ENCODE measurements around the gene CLNS1A. TPM values are rescaled to one million over a fixed set of nuclear protein-coding genes. Genes with fewer than 3 reads are reported as not detected.

CLNS1A gene
- total RNA-seq, 1 donor from 2014 or later, result 75.2 TPM

Other genes with a start within 250 kb of the CLNS1A start
- 114 TPM for gene PAK1, start 163.7 kb downstream of the CLNS1A start, total RNA-seq
- 5.5 TPM for gene AQP11, start 47.8 kb downstream of the CLNS1A start, total RNA-seq
- gene RSF1, start 182.9 kb upstream of the CLNS1A start, total RNA-seq, result 62.5 TPM
- 23.3 TPM for gene AAMDC, start 183.3 kb upstream of the CLNS1A start, total RNA-seq

All from mucosa of gallbladder (tissue), 1 donor.